SH-SY5Y (cell line): ENCODE measurements around the gene WFDC2.

Source experiments
- GATA2 ChIP-seq: IDR thresholded peaks from 2 replicates; pipeline ENCODE4 v1.6.1; 2011; ENCODE audit warnings: mild to moderate bottlenecking, low read depth, low read length
- GATA3 ChIP-seq: IDR thresholded peaks from 2 replicates; pipeline ENCODE4 v1.6.1; 2011; ENCODE audit warnings: low read depth, mild to moderate bottlenecking, low read length, moderate library complexity

- TF ChIP-seq GATA2 (no peak), GATA3 (no peak)
Observed at GRCh38 chr20:45420125-45420524, 49.4 kb upstream of the WFDC2 start.
